Measurements from ENCODE around the gene EPHA7.

DNA sequence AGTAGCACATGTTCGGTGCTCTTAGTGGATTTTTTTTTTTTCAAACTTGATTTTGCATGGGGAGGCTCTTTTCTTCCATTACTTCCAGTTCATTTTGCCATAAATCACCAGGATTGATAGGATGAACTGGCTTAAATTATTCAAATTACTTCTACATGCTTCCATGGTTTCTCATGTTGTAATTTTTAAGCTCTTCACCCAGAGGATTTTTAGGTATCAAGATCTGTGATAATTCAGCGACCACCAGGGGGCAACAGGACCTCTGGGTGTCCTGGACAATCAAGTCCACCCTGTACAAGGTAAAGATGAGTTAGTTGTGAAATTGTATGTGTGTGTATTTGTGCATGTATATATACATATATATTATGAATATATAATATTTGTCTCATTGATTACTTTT, 4.2 kb upstream of the EPHA7 start:
- peak in 2 of 6 experiments; percentile 6 to 12 for TF ChIP-seq CTCF (IDR thresholded peaks at IDR 0.05)
- TF ChIP-seq POLR2A (IDR thresholded peaks at IDR 0.05) = no peak
